H1 (cell line): ENCODE results near the gene CALD1. TPM values are rescaled to one million over a fixed set of nuclear protein-coding genes. Genes with fewer than 3 reads are reported as not detected.

ENCODE experiments used
- polyA plus RNA-seq, 7 experiments: library from polyadenylated mRNA; depleted of rRNA in 3 of 7; stranded (reverse) in 5 of 7; unstranded in 2 of 7; fragments of >200 nt in 5 of 7; fragments of 200-250 nt in 2 of 7; gene quantifications; 1 replicate in 5 of 7; 2 replicates in 1 of 7; 4 replicates in 1 of 7; pipeline versions ENCODE4 v1.2.1 to v1.2.3, GENCODE V29; 2011 to 2013; ENCODE audit warnings: missing spikeins in 2 of 7, mixed read lengths in 2 of 7
- total RNA-seq: library from RNA; stranded (reverse); fragmentation: NEBNext Ultra II Directional; extraction: Animal tissue kit (Norgen Biotek cat#: 25700); gene quantifications from 2 replicates; pipeline ENCODE4 v1.2.1, GENCODE V29; 2021
- TF ChIP-seq, protein P1 (sequence below): fragments of 300-600 bp; sonication (generic); IDR thresholded peaks from 2 replicates; pipeline ENCODE4 v1.7.1; 2012; ENCODE audit warnings: low read length, moderate library complexity, mild to moderate bottlenecking, inconsistent platforms; ENCODE audit not compliant: insufficient replicate concordance

The CALD1 gene
- total and polyA plus RNA-seq, 2 of the 8 experiments (the other 6 are each of a cell fraction or from before 2014, with no cell fraction given), result 34.3 to 177 TPM

DNA sequence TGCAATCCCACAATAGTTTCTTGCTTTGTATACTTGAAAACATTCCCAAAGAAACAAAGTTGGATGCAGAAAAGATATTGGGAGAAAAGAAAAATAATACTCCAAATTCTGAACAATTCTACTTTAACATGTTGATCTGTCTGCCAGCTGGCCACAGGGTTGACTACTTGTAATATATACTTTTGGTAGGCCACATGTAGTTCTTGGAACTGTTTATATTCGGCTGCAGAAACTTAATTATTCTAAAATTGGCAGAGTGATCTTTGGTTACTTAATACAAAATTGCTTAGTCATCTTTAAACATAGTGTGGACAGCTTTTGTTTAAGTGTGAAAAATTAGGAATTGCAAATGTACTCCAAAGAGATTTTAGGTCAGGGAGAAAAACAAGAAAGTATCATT, 76.0 kb downstream of the CALD1 start (continued):
- TF ChIP-seq, protein P1, sequence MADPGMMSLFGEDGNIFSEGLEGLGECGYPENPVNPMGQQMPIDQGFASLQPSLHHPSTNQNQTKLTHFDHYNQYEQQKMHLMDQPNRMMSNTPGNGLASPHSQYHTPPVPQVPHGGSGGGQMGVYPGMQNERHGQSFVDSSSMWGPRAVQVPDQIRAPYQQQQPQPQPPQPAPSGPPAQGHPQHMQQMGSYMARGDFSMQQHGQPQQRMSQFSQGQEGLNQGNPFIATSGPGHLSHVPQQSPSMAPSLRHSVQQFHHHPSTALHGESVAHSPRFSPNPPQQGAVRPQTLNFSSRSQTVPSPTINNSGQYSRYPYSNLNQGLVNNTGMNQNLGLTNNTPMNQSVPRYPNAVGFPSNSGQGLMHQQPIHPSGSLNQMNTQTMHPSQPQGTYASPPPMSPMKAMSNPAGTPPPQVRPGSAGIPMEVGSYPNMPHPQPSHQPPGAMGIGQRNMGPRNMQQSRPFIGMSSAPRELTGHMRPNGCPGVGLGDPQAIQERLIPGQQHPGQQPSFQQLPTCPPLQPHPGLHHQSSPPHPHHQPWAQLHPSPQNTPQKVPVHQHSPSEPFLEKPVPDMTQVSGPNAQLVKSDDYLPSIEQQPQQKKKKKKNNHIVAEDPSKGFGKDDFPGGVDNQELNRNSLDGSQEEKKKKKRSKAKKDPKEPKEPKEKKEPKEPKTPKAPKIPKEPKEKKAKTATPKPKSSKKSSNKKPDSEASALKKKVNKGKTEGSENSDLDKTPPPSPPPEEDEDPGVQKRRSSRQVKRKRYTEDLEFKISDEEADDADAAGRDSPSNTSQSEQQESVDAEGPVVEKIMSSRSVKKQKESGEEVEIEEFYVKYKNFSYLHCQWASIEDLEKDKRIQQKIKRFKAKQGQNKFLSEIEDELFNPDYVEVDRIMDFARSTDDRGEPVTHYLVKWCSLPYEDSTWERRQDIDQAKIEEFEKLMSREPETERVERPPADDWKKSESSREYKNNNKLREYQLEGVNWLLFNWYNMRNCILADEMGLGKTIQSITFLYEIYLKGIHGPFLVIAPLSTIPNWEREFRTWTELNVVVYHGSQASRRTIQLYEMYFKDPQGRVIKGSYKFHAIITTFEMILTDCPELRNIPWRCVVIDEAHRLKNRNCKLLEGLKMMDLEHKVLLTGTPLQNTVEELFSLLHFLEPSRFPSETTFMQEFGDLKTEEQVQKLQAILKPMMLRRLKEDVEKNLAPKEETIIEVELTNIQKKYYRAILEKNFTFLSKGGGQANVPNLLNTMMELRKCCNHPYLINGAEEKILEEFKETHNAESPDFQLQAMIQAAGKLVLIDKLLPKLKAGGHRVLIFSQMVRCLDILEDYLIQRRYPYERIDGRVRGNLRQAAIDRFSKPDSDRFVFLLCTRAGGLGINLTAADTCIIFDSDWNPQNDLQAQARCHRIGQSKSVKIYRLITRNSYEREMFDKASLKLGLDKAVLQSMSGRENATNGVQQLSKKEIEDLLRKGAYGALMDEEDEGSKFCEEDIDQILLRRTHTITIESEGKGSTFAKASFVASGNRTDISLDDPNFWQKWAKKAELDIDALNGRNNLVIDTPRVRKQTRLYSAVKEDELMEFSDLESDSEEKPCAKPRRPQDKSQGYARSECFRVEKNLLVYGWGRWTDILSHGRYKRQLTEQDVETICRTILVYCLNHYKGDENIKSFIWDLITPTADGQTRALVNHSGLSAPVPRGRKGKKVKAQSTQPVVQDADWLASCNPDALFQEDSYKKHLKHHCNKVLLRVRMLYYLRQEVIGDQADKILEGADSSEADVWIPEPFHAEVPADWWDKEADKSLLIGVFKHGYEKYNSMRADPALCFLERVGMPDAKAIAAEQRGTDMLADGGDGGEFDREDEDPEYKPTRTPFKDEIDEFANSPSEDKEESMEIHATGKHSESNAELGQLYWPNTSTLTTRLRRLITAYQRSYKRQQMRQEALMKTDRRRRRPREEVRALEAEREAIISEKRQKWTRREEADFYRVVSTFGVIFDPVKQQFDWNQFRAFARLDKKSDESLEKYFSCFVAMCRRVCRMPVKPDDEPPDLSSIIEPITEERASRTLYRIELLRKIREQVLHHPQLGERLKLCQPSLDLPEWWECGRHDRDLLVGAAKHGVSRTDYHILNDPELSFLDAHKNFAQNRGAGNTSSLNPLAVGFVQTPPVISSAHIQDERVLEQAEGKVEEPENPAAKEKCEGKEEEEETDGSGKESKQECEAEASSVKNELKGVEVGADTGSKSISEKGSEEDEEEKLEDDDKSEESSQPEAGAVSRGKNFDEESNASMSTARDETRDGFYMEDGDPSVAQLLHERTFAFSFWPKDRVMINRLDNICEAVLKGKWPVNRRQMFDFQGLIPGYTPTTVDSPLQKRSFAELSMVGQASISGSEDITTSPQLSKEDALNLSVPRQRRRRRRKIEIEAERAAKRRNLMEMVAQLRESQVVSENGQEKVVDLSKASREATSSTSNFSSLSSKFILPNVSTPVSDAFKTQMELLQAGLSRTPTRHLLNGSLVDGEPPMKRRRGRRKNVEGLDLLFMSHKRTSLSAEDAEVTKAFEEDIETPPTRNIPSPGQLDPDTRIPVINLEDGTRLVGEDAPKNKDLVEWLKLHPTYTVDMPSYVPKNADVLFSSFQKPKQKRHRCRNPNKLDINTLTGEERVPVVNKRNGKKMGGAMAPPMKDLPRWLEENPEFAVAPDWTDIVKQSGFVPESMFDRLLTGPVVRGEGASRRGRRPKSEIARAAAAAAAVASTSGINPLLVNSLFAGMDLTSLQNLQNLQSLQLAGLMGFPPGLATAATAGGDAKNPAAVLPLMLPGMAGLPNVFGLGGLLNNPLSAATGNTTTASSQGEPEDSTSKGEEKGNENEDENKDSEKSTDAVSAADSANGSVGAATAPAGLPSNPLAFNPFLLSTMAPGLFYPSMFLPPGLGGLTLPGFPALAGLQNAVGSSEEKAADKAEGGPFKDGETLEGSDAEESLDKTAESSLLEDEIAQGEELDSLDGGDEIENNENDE, result no peak
